Measurements from ENCODE around the gene RHBDL1. TPM values are rescaled to one million over a fixed set of nuclear protein-coding genes. Genes with fewer than 3 reads are reported as not detected.

RHBDL1 gene
- total and polyA plus RNA-seq, 9 of the 15 experiments (the other 6 are each of a cell fraction or from before 2014, with no cell fraction given): 0.03 to 5.6 (median 1.3) TPM; not detected in 1

GRCh38 chr16:714558-715476 lies 39.3 kb downstream of the RHBDL1 start, which contains the start of gene METRN (continued):
- TF ChIP-seq ZNF609 (CRISPR knock-in tag; IDR thresholded peaks at IDR 0.05; ENCODE audit: borderline replicate concordance): no peak
- TF ChIP-seq, protein P1, sequence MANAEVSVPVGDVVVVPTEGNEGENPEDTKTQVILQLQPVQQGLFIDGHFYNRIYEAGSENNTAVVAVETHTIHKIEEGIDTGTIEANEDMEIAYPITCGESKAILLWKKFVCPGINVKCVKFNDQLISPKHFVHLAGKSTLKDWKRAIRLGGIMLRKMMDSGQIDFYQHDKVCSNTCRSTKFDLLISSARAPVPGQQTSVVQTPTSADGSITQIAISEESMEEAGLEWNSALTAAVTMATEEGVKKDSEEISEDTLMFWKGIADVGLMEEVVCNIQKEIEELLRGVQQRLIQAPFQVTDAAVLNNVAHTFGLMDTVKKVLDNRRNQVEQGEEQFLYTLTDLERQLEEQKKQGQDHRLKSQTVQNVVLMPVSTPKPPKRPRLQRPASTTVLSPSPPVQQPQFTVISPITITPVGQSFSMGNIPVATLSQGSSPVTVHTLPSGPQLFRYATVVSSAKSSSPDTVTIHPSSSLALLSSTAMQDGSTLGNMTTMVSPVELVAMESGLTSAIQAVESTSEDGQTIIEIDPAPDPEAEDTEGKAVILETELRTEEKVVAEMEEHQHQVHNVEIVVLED (CRISPR knock-in tag; IDR thresholded peaks at IDR 0.05): no peak
- TF ChIP-seq VEZF1 (CRISPR knock-in tag; IDR thresholded peaks at IDR 0.05): peak; percentile 57
- no peak for TF ChIP-seq FOXK2 (conservative IDR thresholded peaks at IDR 0.05 in 1 of 2, IDR thresholded peaks at IDR 0.05 in 1 of 2; ENCODE audit: low read depth in 2 of 2)
- no peak for TF ChIP-seq ZNF23 (CRISPR knock-in tag; IDR thresholded peaks at IDR 0.05)
- TF ChIP-seq HNRNPH1 (optimal IDR thresholded peaks at IDR 0.05; ENCODE audit: low read depth, low read length): no peak
- TF ChIP-seq STAT5A (IDR thresholded peaks at IDR 0.05; ENCODE audit: borderline replicate concordance, low read length): no peak
- TF ChIP-seq ZNF280A (IDR thresholded peaks at IDR 0.05; ENCODE audit: low read depth, partially characterized antibody): no peak
- peak; percentile 95 for TF ChIP-seq ZBTB33 (CRISPR knock-in tag; IDR thresholded peaks at IDR 0.05)
- no peak for TF ChIP-seq HLTF (IDR thresholded peaks at IDR 0.05)
- no peak for TF ChIP-seq TAF7 (tag; IDR thresholded peaks at IDR 0.05)
- TF ChIP-seq KAT2B (IDR thresholded peaks at IDR 0.05; ENCODE audit: low read depth, low read length): no peak
- TF ChIP-seq ZBTB7A (IDR thresholded peaks at IDR 0.05; ENCODE audit: borderline replicate concordance, control insufficient read depth, low read depth, low read length): peak; percentile 31; the same call in 1 of the 2 replicates
- TF ChIP-seq ZNF695 (CRISPR knock-in tag; IDR thresholded peaks at IDR 0.05): no peak

All from K562 (cell line).